Liver (tissue), 3 donors: ENCODE data around the gene SNX32.

Experiments used
- FOXA2 ChIP-seq: IDR thresholded peaks from 2 replicates; pipeline ENCODE4 v1.6.1; 2016; ENCODE audit warnings: antibody characterized with exemption
- RAD21 ChIP-seq, 2 donors: IDR thresholded peaks; 2 replicates each; pipeline ENCODE4 v1.6.1; 2016; ENCODE audit warnings: antibody characterized with exemption in 2 of 2, mild to moderate bottlenecking in 2 of 2
- SP1 ChIP-seq: IDR thresholded peaks from 2 replicates; pipeline ENCODE4 v1.6.1; 2018; ENCODE audit warnings: antibody characterized with exemption, mild to moderate bottlenecking
- TAF1 ChIP-seq: conservative IDR thresholded peaks from 2 replicates; pipeline ENCODE4 v1.6.1; 2016; ENCODE audit warnings: antibody characterized with exemption, mild to moderate bottlenecking
- YY1 ChIP-seq: IDR thresholded peaks from 2 replicates; pipeline ENCODE4 v1.6.1; 2016; ENCODE audit warnings: antibody characterized with exemption, mild to moderate bottlenecking
- TF ChIP-seq, protein P1 (sequence below): fragments of 150-350 bp; IDR thresholded peaks from 2 replicates; pipeline ENCODE4 v1.5.1; 2017; ENCODE audit warnings: improper control_type of control experiment, low read depth, low read length; ENCODE audit not compliant: missing input control
- TF ChIP-seq, protein P2 (sequence below): IDR thresholded peaks from 2 replicates; pipeline ENCODE4 v1.6.1; 2016; ENCODE audit warnings: antibody characterized with exemption
- donor health status: healthy.
- donor health status: healthy.

DNA sequence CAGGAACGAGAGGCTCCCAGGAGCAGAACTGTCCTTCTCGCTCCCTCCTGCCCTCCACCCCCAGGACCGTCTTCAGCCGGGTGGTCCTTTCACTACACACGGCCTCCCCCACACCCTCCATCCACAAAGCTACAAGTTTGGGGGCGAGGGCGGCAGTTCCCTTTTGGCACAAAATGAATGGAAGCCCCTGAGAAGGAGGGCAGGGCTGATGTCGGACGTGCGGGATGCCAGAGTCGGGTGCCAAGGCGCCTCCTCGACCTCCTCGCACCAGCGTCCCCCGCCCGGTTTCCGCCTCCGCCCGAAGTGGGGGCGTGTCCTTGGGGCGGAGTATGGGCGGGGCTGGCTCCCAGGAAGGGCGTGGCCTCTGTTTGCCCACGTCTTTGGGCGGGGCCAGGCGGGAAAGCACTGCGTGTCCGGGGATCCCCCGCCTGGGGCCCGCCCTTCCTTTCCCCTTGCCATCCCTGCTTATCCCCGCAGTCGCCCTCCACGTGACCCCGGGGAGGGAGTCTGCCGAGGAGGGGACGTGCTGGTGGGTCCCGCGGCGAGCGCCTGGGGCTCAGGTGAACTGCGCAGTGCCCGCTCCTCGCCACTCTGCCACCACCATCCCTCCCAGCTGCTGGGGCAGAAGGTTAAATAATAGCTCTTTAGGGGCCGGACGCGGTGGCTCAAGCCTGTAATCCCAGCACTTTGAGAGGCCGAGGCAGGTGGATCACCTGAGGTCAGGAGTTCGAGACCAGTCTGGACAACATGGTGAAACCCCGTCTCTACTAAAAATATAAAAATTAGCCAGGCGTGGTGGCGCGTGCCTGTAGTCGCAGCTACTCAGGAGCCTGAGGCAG, 39.8 kb downstream of the SNX32 start:
- TF ChIP-seq YY1 (peak; percentile 33), SP1 (peak; percentile 86), RAD21 (IDR thresholded peaks at IDR 0.05) (no peak), FOXA2 (no peak), TAF1 (no peak)
- TF ChIP-seq, protein P1, sequence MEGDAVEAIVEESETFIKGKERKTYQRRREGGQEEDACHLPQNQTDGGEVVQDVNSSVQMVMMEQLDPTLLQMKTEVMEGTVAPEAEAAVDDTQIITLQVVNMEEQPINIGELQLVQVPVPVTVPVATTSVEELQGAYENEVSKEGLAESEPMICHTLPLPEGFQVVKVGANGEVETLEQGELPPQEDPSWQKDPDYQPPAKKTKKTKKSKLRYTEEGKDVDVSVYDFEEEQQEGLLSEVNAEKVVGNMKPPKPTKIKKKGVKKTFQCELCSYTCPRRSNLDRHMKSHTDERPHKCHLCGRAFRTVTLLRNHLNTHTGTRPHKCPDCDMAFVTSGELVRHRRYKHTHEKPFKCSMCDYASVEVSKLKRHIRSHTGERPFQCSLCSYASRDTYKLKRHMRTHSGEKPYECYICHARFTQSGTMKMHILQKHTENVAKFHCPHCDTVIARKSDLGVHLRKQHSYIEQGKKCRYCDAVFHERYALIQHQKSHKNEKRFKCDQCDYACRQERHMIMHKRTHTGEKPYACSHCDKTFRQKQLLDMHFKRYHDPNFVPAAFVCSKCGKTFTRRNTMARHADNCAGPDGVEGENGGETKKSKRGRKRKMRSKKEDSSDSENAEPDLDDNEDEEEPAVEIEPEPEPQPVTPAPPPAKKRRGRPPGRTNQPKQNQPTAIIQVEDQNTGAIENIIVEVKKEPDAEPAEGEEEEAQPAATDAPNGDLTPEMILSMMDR = no peak
- TF ChIP-seq, protein P2, sequence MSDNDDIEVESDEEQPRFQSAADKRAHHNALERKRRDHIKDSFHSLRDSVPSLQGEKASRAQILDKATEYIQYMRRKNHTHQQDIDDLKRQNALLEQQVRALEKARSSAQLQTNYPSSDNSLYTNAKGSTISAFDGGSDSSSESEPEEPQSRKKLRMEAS = no peak
